Measurements from ENCODE around the gene C1D.
"Not testable (repeated sequence)": the region's sequence is repeated elsewhere in the genome, so short reads cannot be mapped to it uniquely, and the experiment has no call there.

The C1D gene

GRCh38 chr2:68018727-68019126 lies 44.1 kb downstream of the C1D start:
- no peaks in the 10 kb centered on the region for H3K36me3 ChIP-seq (ENCODE audit: control insufficient read depth in 1 of 2, insufficient read depth in 2 of 2, low read length in 2 of 2)
- H3K9ac ChIP-seq (ENCODE audit: low read depth in 1 of 2, low read length in 2 of 2): no peak overlapping the region
- H3K4me1 ChIP-seq (ENCODE audit: control insufficient read depth in 1 of 2, insufficient read depth in 2 of 2, low read length in 2 of 2): no peaks in the 10 kb centered on the region
- H3K4me3 ChIP-seq (ENCODE audit: low read depth in 1 of 2, low read length in 2 of 2): no peak overlapping the region
- H3K9me3 ChIP-seq (ENCODE audit: control insufficient read depth in 1 of 2, low read length in 2 of 2): no peaks in the 10 kb centered on the region
- no peak overlapping the region for H3K27ac ChIP-seq (ENCODE audit: low read depth, low read length)
- no peaks in the 10 kb centered on the region for H3K27me3 ChIP-seq (ENCODE audit: control insufficient read depth in 1 of 2, insufficient read depth in 2 of 2, low read length in 2 of 2)

- Histone ChIP-seq H3K9ac (ENCODE audit: low read depth in 1 of 2, low read length in 2 of 2) (no peak overlapping the region), H3K27ac (ENCODE audit: low read depth, low read length) (no peak overlapping the region), H3K36me3 (ENCODE audit: control insufficient read depth in 1 of 2, insufficient read depth in 2 of 2, low read length in 2 of 2) (no peaks in the 10 kb centered on the region), H3K27me3 (ENCODE audit: control insufficient read depth in 1 of 2, insufficient read depth in 2 of 2, low read length in 2 of 2) (no peaks in the 10 kb centered on the region), H3K9me3 (ENCODE audit: control insufficient read depth in 1 of 2, low read length in 2 of 2) (no peaks in the 10 kb centered on the region), H3K4me3 (ENCODE audit: low read depth in 1 of 2, low read length in 2 of 2) (no peak overlapping the region), H3K4me1 (ENCODE audit: control insufficient read depth in 1 of 2, insufficient read depth in 2 of 2, low read length in 2 of 2) (no peaks in the 10 kb centered on the region)
Measured at GRCh38 chr2:68009526-68009925, 53.3 kb downstream of the C1D start.

GRCh38 chr2:68000170-68000825 lies 62.5 kb downstream of the C1D start:
- Histone ChIP-seq H3K27me3 (ENCODE audit: control insufficient read depth in 1 of 2, insufficient read depth in 2 of 2, low read length in 2 of 2) (no peaks in the 10 kb centered on the region), H3K4me1 (ENCODE audit: control insufficient read depth in 1 of 2, insufficient read depth in 2 of 2, low read length in 2 of 2) (no peaks in the 10 kb centered on the region), H3K36me3 (ENCODE audit: control insufficient read depth in 1 of 2, insufficient read depth in 2 of 2, low read length in 2 of 2) (no peaks in the 10 kb centered on the region), H3K9me3 (ENCODE audit: control insufficient read depth in 1 of 2, low read length in 2 of 2) (no peaks in the 10 kb centered on the region), H3K4me3 (ENCODE audit: low read depth in 1 of 2, low read length in 2 of 2) (no peak overlapping the region), H3K9ac (ENCODE audit: low read depth in 1 of 2, low read length in 2 of 2) (no peak overlapping the region), H3K27ac (ENCODE audit: low read depth, low read length) (no peak overlapping the region)

GRCh38 chr2:67999332-67999731 lies 63.5 kb downstream of the C1D start:
- Histone ChIP-seq H3K9me3 (ENCODE audit: control insufficient read depth in 1 of 2, low read length in 2 of 2) (no peaks in the 10 kb centered on the region), H3K36me3 (ENCODE audit: control insufficient read depth in 1 of 2, insufficient read depth in 2 of 2, low read length in 2 of 2) (no peaks in the 10 kb centered on the region), H3K9ac (ENCODE audit: low read depth in 1 of 2, low read length in 2 of 2) (no peak overlapping the region), H3K27ac (ENCODE audit: low read depth, low read length) (no peak overlapping the region), H3K4me1 (ENCODE audit: control insufficient read depth in 1 of 2, insufficient read depth in 2 of 2, low read length in 2 of 2) (no peaks in the 10 kb centered on the region), H3K4me3 (ENCODE audit: low read depth in 1 of 2, low read length in 2 of 2) (no peak overlapping the region), H3K27me3 (ENCODE audit: control insufficient read depth in 1 of 2, insufficient read depth in 2 of 2, low read length in 2 of 2) (no peaks in the 10 kb centered on the region)

GRCh38 chr2:67997903-67998302 lies 64.9 kb downstream of the C1D start:
- no peaks in the 10 kb centered on the region for H3K36me3 ChIP-seq (ENCODE audit: control insufficient read depth in 1 of 2, insufficient read depth in 2 of 2, low read length in 2 of 2)
- H3K27ac ChIP-seq (ENCODE audit: low read depth, low read length): no peak overlapping the region
- no peaks in the 10 kb centered on the region for H3K9me3 ChIP-seq (ENCODE audit: control insufficient read depth in 1 of 2, low read length in 2 of 2)
- no peaks in the 10 kb centered on the region for H3K27me3 ChIP-seq (ENCODE audit: control insufficient read depth in 1 of 2, insufficient read depth in 2 of 2, low read length in 2 of 2)
- H3K4me3 ChIP-seq (ENCODE audit: low read depth in 1 of 2, low read length in 2 of 2): no peak overlapping the region
- H3K9ac ChIP-seq (ENCODE audit: low read depth in 1 of 2, low read length in 2 of 2): no peak overlapping the region
- no peaks in the 10 kb centered on the region for H3K4me1 ChIP-seq (ENCODE audit: control insufficient read depth in 1 of 2, insufficient read depth in 2 of 2, low read length in 2 of 2)

- H3K27ac ChIP-seq (ENCODE audit: low read depth, low read length): no peak overlapping the region
Measured at GRCh38 chr2:67997528-67997900, 65.3 kb downstream of the C1D start.

GRCh38 chr2:67996772-67997527 lies 65.9 kb downstream of the C1D start:
- Histone ChIP-seq H3K4me1 (ENCODE audit: control insufficient read depth in 1 of 2, insufficient read depth in 2 of 2, low read length in 2 of 2) (no peaks in the 10 kb centered on the region), H3K36me3 (ENCODE audit: control insufficient read depth in 1 of 2, insufficient read depth in 2 of 2, low read length in 2 of 2) (no peaks in the 10 kb centered on the region), H3K4me3 (ENCODE audit: low read depth in 1 of 2, low read length in 2 of 2) (no peak overlapping the region), H3K27ac (ENCODE audit: low read depth, low read length) (no peak overlapping the region), H3K9me3 (ENCODE audit: control insufficient read depth in 1 of 2, low read length in 2 of 2) (no peaks in the 10 kb centered on the region), H3K27me3 (ENCODE audit: control insufficient read depth in 1 of 2, insufficient read depth in 2 of 2, low read length in 2 of 2) (no peaks in the 10 kb centered on the region), H3K9ac (ENCODE audit: low read depth in 1 of 2, low read length in 2 of 2) (no peak overlapping the region)

More at GRCh38 chr2:67997528-67997900, 65.3 kb downstream of the C1D start:
- Histone ChIP-seq H3K9me3 (ENCODE audit: control insufficient read depth in 1 of 2, low read length in 2 of 2) (no peaks in the 10 kb centered on the region), H3K36me3 (ENCODE audit: control insufficient read depth in 1 of 2, insufficient read depth in 2 of 2, low read length in 2 of 2) (no peaks in the 10 kb centered on the region), H3K27me3 (ENCODE audit: control insufficient read depth in 1 of 2, insufficient read depth in 2 of 2, low read length in 2 of 2) (no peaks in the 10 kb centered on the region), H3K4me3 (ENCODE audit: low read depth in 1 of 2, low read length in 2 of 2) (no peak overlapping the region), H3K9ac (ENCODE audit: low read depth in 1 of 2, low read length in 2 of 2) (no peak overlapping the region), H3K4me1 (ENCODE audit: control insufficient read depth in 1 of 2, insufficient read depth in 2 of 2, low read length in 2 of 2) (no peaks in the 10 kb centered on the region)

- Histone ChIP-seq H3K9ac (ENCODE audit: low read depth in 1 of 2, low read length in 2 of 2) (no peak overlapping the region), H3K9me3 (ENCODE audit: control insufficient read depth in 1 of 2, low read length in 2 of 2) (no peaks in the 10 kb centered on the region), H3K4me3 (ENCODE audit: low read depth in 1 of 2, low read length in 2 of 2) (no peak overlapping the region), H3K36me3 (ENCODE audit: control insufficient read depth in 1 of 2, insufficient read depth in 2 of 2, low read length in 2 of 2) (no peaks in the 10 kb centered on the region), H3K4me1 (ENCODE audit: control insufficient read depth in 1 of 2, insufficient read depth in 2 of 2, low read length in 2 of 2) (no peaks in the 10 kb centered on the region), H3K27me3 (ENCODE audit: control insufficient read depth in 1 of 2, insufficient read depth in 2 of 2, low read length in 2 of 2) (no peaks in the 10 kb centered on the region), H3K27ac (ENCODE audit: low read depth, low read length) (no peak overlapping the region)
Measured at GRCh38 chr2:67994716-67995115, 68.1 kb downstream of the C1D start.

- not testable (repeated sequence) for H3K4me1 ChIP-seq (ENCODE audit: control insufficient read depth in 1 of 2, insufficient read depth in 2 of 2, low read length in 2 of 2); H3K27ac ChIP-seq (ENCODE audit: low read depth, low read length); H3K9ac ChIP-seq (ENCODE audit: low read depth in 1 of 2, low read length in 2 of 2); H3K9me3 ChIP-seq (ENCODE audit: control insufficient read depth in 1 of 2, low read length in 2 of 2); H3K36me3 ChIP-seq (ENCODE audit: control insufficient read depth in 1 of 2, insufficient read depth in 2 of 2, low read length in 2 of 2); H3K4me3 ChIP-seq (ENCODE audit: low read depth in 1 of 2, low read length in 2 of 2); H3K27me3 ChIP-seq (ENCODE audit: control insufficient read depth in 1 of 2, insufficient read depth in 2 of 2, low read length in 2 of 2)
Measured at GRCh38 chr2:67994069-67994468, 68.7 kb downstream of the C1D start.

GRCh38 chr2:67993329-67993728 lies 69.5 kb downstream of the C1D start:
- Histone ChIP-seq H3K36me3 (ENCODE audit: control insufficient read depth in 1 of 2, insufficient read depth in 2 of 2, low read length in 2 of 2) (no peaks in the 10 kb centered on the region), H3K27ac (ENCODE audit: low read depth, low read length) (no peak overlapping the region), H3K27me3 (ENCODE audit: control insufficient read depth in 1 of 2, insufficient read depth in 2 of 2, low read length in 2 of 2) (no peaks in the 10 kb centered on the region)

More at GRCh38 chr2:67993329-67993728, 69.5 kb downstream of the C1D start:
- H3K4me1 ChIP-seq (ENCODE audit: control insufficient read depth in 1 of 2, insufficient read depth in 2 of 2, low read length in 2 of 2): no peaks in the 10 kb centered on the region
- no peak overlapping the region for H3K9ac ChIP-seq (ENCODE audit: low read depth in 1 of 2, low read length in 2 of 2)
- no peaks in the 10 kb centered on the region for H3K9me3 ChIP-seq (ENCODE audit: control insufficient read depth in 1 of 2, low read length in 2 of 2)
- no peak overlapping the region for H3K4me3 ChIP-seq (ENCODE audit: low read depth in 1 of 2, low read length in 2 of 2)
